Activated T-helper 1 cell treated with anti-CD3 and anti-CD28 coated beads, Interleukin-12 subunit alpha, Interleukin-12 subunit beta, Interleukin-2, Interleukin-4 antibody, amounts not matched to agents 30 ng/mL and 10 ng/mL and 1 ng/mL, durations not matched to agents 14 hours and 24 hours and 36 hours (primary cell): ENCODE measurements around the gene MRPL43. TPM values are rescaled to one million over a fixed set of nuclear protein-coding genes. Genes with fewer than 3 reads are reported as not detected.

ENCODE experiments used
- DNase-seq: peaks from one replicate; pipeline ENCODE4 v3.0.0; 2021; ENCODE audit warnings: low spot score
- H3K27ac Mint-ChIP-seq: one replicate; pipeline ENCODE4 v1.8.0; 2021; ENCODE audit warnings: mild to moderate bottlenecking, mixed read lengths
- H3K27me3 Mint-ChIP-seq: one replicate; pipeline ENCODE4 v1.8.0; 2022; ENCODE audit warnings: mild to moderate bottlenecking, moderate library complexity, mixed read lengths; ENCODE audit not compliant: insufficient read depth
- H3K36me3 Mint-ChIP-seq: one replicate; pipeline ENCODE4 v1.8.0; 2021; ENCODE audit warnings: low read depth, mixed read lengths
- H3K4me1 Mint-ChIP-seq: one replicate; pipeline ENCODE4 v1.8.0; 2021; ENCODE audit warnings: low read depth, mixed read lengths
- H3K4me3 Mint-ChIP-seq: one replicate; pipeline ENCODE4 v1.8.0; 2021; ENCODE audit warnings: mild to moderate bottlenecking, moderate library complexity, mixed read lengths
- H3K9me3 Mint-ChIP-seq: one replicate; pipeline ENCODE4 v1.8.0; 2021; ENCODE audit warnings: mixed read lengths
- intact Hi-C: fragments of 100-400 bp; cut with micrococcal nuclease; formaldehyde crosslinking; loops from one replicate; pipeline ENCODE4 v1.15.1; 2024
- total RNA-seq: library from RNA; stranded (reverse); gene quantifications from 2 replicates; pipeline ENCODE4 v1.2.3, GENCODE V29; 2022

Gene MRPL43
- total RNA-seq, 1 donor from 2014 or later, result 61.5 TPM

DNA sequence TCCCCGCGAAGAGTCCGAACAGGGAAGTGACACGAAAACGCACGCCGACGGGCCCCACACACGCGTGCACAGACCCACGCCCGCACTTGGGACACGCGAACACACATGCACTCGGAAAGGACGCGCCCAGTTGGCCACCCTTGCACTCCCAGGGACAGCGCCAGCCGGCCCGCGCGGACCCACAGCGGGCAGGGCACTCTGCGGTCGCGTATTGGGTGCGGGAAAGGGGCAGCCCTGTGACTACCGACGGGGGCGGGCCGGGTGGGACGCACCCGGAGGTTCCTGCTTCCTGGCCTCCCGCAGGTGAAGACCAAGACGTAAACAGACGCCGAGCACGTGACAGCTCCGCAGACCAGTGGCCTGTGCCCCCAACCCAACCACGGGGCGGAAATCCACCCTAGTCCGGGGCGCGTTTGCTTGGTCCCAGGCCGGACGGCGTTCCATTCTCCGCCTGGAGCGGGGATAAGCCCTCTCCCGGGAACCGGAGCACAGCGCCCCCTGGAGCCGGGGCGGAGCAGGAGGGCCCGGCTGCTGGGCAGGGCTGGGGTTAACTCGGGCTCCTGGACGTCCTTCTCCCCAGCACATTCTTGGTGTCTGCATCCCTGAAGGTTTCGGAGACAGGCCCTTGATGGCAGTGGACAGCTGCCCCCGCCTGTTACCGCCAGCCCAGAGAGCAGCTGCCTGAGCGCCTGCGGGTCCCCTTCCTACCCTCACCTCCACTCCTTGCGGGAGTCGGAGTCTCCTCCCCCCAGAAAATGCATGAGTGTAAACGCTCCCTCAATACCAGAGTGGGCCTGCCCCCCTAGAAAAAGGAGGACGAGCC lies 10.3 kb upstream of the MRPL43 start:
- intact Hi-C loops, result loop anchor here (1.0 to 5.0 kb wide), 6 partner anchors 10 to 785 kb away; partner anchors contain the start of genes MRPL43, NPM3, PDZD7 and SFXN3
- peak; percentile 71 for DNase-seq
- H3K4me3 Mint-ChIP-seq, result peak overlapping the region; percentile 88
- peak overlapping the region; percentile 92 for H3K27ac Mint-ChIP-seq
- peaks cover 22% of the 10 kb centered on the region for H3K36me3 Mint-ChIP-seq
- H3K27me3 Mint-ChIP-seq, result peaks cover 4% of the 10 kb centered on the region
- H3K4me1 Mint-ChIP-seq, result peaks cover 29% of the 10 kb centered on the region
- no peaks in the 10 kb centered on the region for H3K9me3 Mint-ChIP-seq

DNA sequence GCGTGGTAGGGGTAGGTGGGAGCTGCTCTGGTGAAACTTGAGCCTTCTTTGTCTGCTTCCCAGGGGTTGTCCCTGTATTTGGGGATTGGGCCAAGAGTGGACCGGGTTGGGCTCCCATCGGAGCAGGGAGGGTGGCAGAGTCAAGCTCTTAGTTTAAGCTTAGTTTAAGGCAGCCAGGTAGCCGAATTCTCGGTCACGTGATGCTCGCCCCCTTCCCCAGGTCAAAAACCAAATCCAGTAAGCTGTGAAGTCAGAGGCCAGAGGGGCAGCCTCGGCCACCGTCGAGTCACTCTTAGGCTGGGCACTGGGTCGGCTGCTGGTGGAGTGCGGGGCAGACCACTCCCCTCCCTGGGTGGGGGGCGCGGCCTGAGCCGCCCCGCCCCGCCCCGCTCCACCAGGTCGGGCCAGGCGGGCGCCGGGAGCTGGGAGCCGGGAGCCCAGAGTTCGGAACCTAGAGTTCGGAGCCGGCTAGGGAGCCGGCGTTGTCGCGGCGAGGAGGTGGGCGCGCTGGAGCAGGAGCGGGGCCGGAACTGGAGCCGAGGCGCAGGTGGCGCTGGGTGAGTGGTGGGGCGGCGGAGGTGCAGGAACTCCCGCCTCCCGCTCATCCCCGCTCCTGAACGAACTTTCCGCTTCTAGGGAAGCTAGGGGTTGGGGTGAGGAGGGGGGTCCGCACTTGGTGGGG lies 9.5 kb upstream of the MRPL43 start:
- Mint-ChIP-seq H3K36me3 (peaks cover 22% of the 10 kb centered on the region), H3K4me3 (peak overlapping the region; percentile 88), H3K27ac (peak overlapping the region; percentile 92), H3K9me3 (no peaks in the 10 kb centered on the region), H3K27me3 (peaks cover 4% of the 10 kb centered on the region), H3K4me1 (peaks cover 29% of the 10 kb centered on the region)
- intact Hi-C loops, result loop anchor here (1.0 to 5.0 kb wide), 4 partner anchors 10 to 785 kb away; partner anchors contain the start of genes MRPL43, NPM3 and TWNK
- peak; percentile 26 for DNase-seq

DNA sequence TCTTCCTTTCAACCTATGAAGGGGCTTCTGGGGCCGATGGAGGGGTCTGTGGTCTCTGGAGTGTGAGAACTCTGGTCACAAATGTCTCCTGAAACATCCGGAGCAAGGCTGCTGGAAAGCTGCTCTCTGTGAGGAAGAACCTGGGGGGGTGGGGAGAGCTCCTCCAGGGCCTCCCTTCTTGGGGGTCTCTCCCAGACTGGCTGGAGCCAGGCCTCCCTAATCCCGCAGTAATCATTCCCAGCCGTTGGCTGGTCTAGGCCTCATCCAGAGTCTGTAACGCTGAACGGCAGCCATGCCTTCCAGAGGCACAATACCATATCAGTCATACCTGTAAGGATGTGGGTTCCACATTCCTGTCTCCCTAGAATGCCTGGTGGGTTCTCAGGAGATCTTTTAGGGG lies 7.9 kb upstream of the MRPL43 start:
- Mint-ChIP-seq H3K27ac (no peak overlapping the region), H3K4me1 (peaks cover 31% of the 10 kb centered on the region), H3K36me3 (peaks cover 32% of the 10 kb centered on the region), H3K27me3 (peaks cover 2% of the 10 kb centered on the region), H3K4me3 (peak overlapping the region; percentile 88), H3K9me3 (no peaks in the 10 kb centered on the region)
- intact Hi-C loops, result loop anchor here (5.0 kb wide), 1 partner anchor 787 kb away; the partner anchor contains the start of gene NPM3
- no peak for DNase-seq

DNA sequence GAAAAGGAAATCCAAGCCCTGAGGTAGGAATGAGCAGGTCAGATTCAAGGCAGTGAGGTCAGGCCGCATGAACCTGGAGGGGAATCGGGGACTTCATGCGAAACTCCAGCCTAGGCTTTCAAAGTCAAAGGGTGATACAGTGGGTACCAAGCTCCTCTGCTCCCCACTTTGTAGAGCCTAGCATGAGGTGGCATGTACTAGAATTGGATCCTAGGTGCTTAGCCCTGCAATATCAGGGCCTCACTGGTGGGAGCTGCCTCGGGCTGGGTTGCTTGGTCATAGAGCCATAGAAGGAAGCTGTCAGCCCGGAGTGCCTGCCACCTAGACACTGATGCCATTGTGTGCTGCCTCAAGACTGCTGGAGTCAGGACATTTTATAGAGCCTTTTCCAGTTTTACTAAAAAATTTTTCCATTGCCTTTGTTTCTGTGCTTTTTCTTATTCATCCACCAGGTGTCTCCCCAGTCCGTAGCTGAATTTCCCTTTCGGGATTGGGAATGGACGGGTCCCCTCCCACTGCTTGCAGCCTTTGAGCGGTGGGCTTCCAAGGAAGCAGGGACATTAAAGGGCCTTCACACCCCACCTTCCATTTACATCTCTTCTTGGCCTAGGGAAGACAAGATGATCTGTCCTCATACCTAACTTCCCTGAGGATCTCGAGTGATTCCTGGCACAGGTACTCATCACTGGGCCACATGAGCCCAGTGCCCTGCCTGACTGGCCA lies 6.8 kb upstream of the MRPL43 start:
- no peaks in the 10 kb centered on the region for H3K9me3 Mint-ChIP-seq
- H3K27ac Mint-ChIP-seq, result no peak overlapping the region
- peaks cover 2% of the 10 kb centered on the region for H3K27me3 Mint-ChIP-seq
- H3K4me3 Mint-ChIP-seq, result no peak overlapping the region
- peaks cover 32% of the 10 kb centered on the region for H3K4me1 Mint-ChIP-seq
- no peak for DNase-seq
- peaks cover 39% of the 10 kb centered on the region for H3K36me3 Mint-ChIP-seq
- intact Hi-C loops, result no loop called here

DNA sequence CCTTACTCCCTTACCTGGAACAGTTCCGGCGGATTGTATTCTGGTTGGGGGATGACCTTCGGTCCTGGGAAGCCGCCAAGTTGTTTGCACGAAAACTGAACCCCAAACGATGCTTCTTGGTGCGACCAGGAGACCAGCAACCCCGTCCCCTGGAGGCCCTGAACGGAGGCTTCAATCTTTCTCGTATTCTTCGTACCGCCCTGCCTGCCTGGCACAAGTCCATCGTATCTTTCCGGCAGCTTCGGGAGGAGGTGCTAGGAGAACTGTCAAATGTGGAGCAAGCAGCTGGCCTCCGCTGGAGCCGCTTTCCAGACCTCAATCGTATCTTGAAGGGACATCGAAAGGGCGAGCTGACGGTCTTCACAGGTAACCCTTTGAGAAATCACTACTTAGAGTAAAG lies 1.8 kb upstream of the MRPL43 start:
- intact Hi-C loops, result no loop called here
- H3K27ac Mint-ChIP-seq, result no peak overlapping the region
- H3K27me3 Mint-ChIP-seq, result no peaks in the 10 kb centered on the region
- no peaks in the 10 kb centered on the region for H3K9me3 Mint-ChIP-seq
- H3K4me3 Mint-ChIP-seq, result peak overlapping the region; percentile 98
- DNase-seq, result no peak
- peaks cover 45% of the 10 kb centered on the region for H3K36me3 Mint-ChIP-seq
- H3K4me1 Mint-ChIP-seq, result peaks cover 24% of the 10 kb centered on the region

DNA sequence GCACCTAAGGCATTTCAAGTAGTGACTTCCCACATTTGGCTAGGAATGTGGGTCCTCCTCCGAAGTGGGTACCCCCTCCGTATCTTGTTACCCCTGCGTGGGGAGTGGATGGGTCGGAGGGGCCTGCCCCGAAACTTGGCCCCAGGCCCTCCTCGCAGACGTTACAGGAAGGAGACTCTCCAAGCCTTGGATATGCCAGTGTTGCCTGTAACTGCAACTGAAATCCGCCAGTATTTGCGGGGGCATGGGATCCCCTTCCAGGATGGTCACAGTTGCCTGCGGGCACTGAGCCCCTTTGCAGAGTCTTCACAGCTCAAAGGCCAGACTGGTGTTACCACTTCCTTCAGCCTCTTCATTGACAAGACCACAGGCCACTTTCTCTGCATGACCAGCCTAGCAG lies 869 bp upstream of the MRPL43 start:
- no peaks in the 10 kb centered on the region for H3K27me3 Mint-ChIP-seq
- peaks cover 24% of the 10 kb centered on the region for H3K4me1 Mint-ChIP-seq
- intact Hi-C loops, result no loop called here
- H3K4me3 Mint-ChIP-seq, result peak overlapping the region; percentile 98
- H3K9me3 Mint-ChIP-seq, result no peaks in the 10 kb centered on the region
- peaks cover 39% of the 10 kb centered on the region for H3K36me3 Mint-ChIP-seq
- no peak overlapping the region for H3K27ac Mint-ChIP-seq
- no peak for DNase-seq

DNA sequence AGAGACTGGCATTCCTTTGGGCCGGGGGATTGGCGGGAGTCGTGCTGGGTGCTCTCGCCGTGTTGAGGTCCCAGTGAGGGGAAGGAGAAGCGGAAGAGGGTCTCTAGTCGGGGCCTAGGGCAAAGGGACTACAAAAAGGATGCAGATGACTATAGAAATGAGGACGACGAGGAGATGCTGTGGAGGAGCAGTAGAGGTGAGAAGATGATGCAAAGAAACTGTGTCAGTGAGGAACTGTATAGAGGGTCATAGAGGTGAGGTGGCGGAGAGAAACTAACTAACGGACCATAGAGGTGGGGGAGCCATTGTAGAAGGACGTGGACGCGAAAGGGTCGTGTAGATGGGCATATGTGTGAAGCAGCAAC lies 370 bp upstream of the MRPL43 start:
- intact Hi-C loops, result loop anchor here (1.0 kb wide), 5 partner anchors 10 to 451 kb away; partner anchors contain the start of genes PDZD7, SEMA4G and SFXN3
- no peaks in the 10 kb centered on the region for H3K9me3 Mint-ChIP-seq
- H3K36me3 Mint-ChIP-seq, result peaks cover 38% of the 10 kb centered on the region
- no peaks in the 10 kb centered on the region for H3K27me3 Mint-ChIP-seq
- H3K27ac Mint-ChIP-seq, result peak overlapping the region; percentile 85
- peaks cover 24% of the 10 kb centered on the region for H3K4me1 Mint-ChIP-seq
- H3K4me3 Mint-ChIP-seq, result peak overlapping the region; percentile 98
- DNase-seq, result no peak

DNA sequence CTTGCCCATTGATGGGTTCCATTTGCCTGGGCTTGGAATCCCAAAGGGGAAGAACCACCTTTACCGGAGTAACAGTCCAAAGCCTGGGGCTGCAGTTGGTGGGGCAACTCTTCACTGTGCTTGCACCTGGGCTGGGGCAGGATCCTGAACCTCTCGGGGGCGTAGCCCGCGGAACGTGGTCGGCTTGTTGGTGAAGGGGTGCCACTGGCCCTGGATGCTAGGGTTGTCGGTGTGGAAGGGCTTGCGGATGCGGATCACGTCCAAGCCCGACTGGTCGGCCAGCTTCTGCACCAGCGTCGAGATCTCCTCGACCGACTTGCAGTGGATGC lies 710 bp downstream of the MRPL43 start:
- Mint-ChIP-seq H3K27me3 (no peaks in the 10 kb centered on the region), H3K4me3 (peak overlapping the region; percentile 98), H3K9me3 (no peaks in the 10 kb centered on the region), H3K27ac (no peak overlapping the region), H3K36me3 (peaks cover 40% of the 10 kb centered on the region), H3K4me1 (peaks cover 24% of the 10 kb centered on the region)
- DNase-seq, result no peak
- intact Hi-C loops, result no loop called here

DNA sequence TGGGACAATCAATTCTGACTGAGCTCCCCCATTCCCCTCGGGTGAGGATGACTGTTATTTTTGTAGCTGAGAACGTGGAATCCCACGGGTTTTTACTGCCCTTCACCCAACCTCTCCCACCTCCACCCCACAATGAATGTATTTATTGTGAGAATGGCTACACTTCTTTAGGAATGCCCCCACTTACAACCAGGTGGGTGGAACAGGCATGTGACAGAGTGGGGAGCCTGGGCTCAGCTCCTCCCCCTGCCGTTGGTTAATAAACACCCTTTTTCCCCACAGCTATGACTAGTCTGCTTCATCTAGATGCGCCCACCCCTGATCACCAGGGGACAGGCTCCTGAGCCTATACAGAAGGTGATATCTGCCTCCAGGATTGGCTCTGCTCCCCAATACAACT lies 2.0 kb downstream of the MRPL43 start:
- H3K27ac Mint-ChIP-seq, result no peak overlapping the region

DNA sequence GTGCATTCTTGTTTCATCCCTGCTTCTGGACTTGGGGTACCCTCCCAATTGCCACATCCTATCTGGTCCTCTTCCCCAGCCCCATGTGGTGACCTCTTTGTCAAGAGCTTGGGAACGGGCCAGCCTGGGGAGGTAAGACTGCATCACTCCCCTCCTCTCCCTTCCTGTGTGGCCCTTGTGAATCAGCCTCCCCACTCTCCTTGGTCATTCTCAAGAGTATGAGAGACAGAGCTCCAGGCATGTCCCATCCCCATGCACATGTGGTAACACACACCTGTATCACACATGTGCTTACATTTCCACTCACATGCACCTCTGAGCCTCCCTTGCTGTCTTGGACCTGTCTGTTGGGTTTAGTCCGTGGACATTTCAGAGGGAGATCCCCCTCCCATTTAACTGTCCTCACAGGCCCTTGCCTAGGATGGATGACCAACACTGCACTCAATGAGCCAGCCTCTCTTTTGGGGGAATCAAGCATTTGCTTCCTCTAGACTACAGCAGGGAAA lies 2.6 kb downstream of the MRPL43 start:
- Mint-ChIP-seq H3K36me3 (peaks cover 27% of the 10 kb centered on the region), H3K27ac (no peak overlapping the region), H3K27me3 (no peaks in the 10 kb centered on the region), H3K9me3 (no peaks in the 10 kb centered on the region), H3K4me1 (peaks cover 15% of the 10 kb centered on the region), H3K4me3 (no peak overlapping the region)
- no peak for DNase-seq
- intact Hi-C loops, result no loop called here

More for the DNA sequence above, 2.0 kb downstream of the MRPL43 start:
- Mint-ChIP-seq H3K27me3 (no peaks in the 10 kb centered on the region), H3K4me1 (peaks cover 18% of the 10 kb centered on the region), H3K36me3 (peaks cover 31% of the 10 kb centered on the region), H3K9me3 (no peaks in the 10 kb centered on the region), H3K4me3 (no peak overlapping the region)
- intact Hi-C loops, result no loop called here
- DNase-seq, result no peak

DNA sequence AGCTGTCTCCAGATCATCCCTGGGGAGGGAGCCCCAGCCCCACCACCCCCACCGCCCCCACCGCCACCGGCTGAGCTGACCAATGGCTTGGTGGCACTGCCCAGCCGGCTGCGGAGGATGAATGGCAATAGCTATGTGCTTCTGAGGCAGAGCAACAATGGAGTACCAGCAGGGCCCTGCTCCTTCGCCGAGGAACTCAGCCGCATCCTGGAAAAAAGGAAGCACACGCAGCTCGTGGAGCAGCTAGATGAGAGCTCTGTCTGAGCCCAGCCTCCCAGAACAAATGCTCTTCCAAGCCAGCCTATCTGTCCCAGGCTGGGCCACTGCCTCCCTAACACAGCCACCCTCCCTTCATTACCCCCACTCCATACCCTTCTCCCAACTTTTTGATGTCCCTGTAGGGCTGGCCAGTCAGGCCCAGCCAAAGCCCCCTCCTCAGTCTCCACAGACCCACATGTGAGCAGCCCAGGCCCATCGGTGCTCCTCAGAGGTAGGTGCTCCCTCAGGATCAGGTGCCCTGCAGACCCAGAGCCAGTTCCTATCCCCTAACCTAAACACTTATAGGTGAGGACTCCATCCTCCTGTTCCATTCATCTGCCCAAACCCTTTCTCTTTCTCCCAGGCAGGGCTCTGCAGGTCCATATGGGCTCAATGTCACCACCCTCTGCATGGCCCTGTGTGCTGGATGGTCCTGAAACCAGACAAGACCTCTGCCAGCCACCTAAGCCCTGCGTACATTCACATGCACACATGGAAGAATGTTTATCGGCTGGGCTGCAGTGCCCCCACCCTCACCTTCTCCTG lies 3.2 kb downstream of the MRPL43 start:
- H3K9me3 Mint-ChIP-seq, result no peaks in the 10 kb centered on the region
- H3K4me3 Mint-ChIP-seq, result no peak overlapping the region
- H3K36me3 Mint-ChIP-seq, result peaks cover 22% of the 10 kb centered on the region
- no peaks in the 10 kb centered on the region for H3K27me3 Mint-ChIP-seq
- no peak for DNase-seq
- H3K4me1 Mint-ChIP-seq, result peaks cover 15% of the 10 kb centered on the region
- peak overlapping the region; percentile 52 for H3K27ac Mint-ChIP-seq
- intact Hi-C loops, result no loop called here
